HG02571 (cell line): Measurements from ENCODE around the gene CHRNA1.
"Not testable (repeated sequence)": the region's sequence is repeated elsewhere in the genome, so short reads cannot be mapped to it uniquely, and the experiment has no call there.

Experiments used
- ATAC-seq: cut with Tn5 transposase; IDR thresholded peaks from one replicate; pipeline ENCODE4 v1.9.1; 2021; ENCODE audit warnings: mild to moderate bottlenecking, moderate library complexity; ENCODE audit not compliant: unreplicated experiment

The CHRNA1 gene

DNA sequence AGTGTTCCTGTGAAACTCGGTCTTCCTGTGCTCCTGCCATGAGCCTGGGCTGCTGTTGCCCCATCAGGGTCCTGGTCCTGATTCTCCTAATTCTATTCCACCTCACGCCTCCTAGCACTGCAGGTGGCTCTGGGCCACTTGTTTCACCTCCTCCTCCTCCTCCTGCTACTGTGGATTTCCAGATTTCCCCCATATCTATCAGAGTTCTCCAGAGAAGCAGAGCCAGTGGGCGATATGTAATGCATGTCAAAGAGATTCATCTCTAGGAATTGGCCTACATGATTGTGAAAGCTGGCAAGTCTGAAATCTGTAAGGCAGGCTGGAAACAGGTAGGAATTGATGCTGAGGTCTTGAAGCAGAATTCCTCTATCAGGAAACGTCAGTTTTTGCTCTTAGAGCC, 45.3 kb downstream of the CHRNA1 start:
- no peak for ATAC-seq

DNA sequence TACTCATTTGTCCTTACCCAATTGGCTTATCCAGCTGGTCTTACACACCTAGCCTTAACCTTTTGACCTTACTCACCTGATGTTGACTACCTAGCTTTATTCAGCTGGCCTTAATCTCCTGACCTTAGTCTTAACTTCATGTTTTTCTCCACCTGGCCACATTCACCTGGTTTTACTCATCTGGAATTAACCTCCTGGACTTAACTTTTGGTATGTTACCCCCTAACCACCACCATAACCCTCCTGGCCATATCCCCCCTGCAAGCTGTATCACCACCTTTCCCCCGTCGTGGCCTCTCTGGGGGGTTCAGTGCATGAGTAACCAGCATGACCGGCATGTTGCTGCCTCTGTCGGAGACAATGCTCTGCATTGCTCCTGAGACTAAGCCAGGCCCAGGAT, 45.7 kb downstream of the CHRNA1 start:
- ATAC-seq, result no peak

DNA sequence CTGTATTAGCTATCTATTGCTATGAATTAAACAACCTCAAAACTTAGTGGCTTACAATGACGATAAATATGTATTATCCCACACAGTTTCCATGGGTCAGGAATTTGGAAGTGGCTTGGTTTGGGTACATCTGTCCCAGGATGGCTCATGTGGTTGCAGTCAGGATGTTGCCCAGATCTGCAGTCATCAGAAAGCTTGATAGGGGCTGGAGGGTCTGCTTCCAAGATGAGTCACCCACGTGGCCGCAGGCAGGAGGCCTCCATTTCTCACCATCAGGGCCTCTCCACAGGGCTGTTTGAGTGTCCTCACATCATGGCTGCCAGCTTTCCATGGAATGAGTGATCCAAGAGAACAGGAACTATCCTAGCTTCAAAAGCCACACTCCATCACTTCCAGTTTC, 46.4 kb downstream of the CHRNA1 start:
- ATAC-seq, result no peak

DNA sequence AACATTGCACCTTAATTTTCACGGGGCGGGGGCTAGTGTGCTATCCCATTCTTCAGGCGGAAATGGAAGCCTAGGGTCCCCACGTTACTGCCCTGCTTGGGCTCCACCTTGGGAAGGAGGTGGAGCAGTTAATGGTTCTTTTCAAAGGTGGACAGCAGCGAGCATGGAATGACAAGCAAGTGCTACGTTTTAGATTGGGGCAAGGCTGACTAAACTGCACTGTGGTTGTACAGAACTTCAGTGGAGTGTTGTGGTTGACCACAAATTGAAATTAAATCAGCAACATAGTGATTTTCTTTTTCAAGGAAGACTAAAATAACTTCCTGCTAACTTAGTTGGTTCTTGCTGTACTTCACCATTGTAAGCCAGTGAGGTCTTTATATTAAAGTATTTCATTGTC, 47.0 kb downstream of the CHRNA1 start:
- no peak for ATAC-seq

DNA sequence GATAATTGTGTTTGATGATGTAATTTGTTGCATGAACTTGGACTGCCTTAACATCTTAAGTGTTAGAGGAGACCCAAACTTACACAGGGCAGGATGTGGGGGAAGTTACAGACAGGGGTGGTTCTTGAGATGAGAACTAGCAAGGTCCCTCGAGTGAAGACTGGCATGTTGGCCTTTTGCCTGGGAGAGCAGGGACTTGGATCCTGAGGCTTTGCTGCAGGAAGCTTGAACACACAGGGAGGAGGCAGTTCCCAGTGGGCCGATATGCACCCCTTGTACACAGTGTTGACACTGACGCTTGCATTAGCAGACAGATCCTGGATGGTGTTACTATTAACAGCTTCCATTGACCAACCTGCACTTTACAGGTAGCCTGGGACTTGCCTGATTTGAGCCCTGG, 47.5 kb downstream of the CHRNA1 start:
- no peak for ATAC-seq

DNA sequence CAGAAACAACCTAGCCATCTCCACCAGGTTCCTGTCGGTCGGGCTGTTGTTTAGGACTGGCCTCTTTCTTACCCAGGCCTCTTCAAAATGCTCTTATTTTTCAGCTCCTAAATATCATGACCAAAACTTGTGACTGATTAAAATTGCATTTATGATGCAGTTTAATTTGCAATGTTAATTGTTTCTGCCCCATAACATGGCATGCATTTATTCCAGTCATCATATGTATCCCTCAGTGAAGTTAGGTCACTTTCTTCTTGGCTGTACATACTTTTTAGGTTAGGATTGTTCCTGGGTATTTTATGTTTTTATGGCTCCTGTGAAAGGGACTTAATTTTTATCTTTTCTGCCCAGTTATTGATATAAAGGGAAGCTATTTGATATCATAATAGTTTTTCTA, 50.6 kb downstream of the CHRNA1 start:
- ATAC-seq, result no peak

DNA sequence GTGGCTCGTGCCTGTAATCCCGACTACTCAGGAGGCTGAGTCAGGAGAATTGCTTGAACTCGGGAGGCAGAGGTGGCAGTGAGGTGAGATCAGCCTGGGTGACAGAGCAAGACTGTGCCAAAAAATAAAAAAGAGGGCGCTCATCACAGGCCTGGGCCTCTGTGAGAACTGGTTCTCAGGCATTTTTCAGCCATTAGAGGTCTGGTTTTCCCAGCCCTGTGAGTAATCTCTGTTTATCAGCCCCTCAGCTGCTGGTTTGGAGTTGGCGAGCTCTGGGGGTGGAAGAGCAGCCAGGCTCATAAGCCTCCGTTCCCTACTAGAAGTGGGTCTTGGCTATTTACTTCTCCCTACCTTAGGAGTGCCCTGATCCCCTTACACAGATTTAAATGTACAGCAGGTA, 53.1 kb downstream of the CHRNA1 start:
- no peak for ATAC-seq

DNA sequence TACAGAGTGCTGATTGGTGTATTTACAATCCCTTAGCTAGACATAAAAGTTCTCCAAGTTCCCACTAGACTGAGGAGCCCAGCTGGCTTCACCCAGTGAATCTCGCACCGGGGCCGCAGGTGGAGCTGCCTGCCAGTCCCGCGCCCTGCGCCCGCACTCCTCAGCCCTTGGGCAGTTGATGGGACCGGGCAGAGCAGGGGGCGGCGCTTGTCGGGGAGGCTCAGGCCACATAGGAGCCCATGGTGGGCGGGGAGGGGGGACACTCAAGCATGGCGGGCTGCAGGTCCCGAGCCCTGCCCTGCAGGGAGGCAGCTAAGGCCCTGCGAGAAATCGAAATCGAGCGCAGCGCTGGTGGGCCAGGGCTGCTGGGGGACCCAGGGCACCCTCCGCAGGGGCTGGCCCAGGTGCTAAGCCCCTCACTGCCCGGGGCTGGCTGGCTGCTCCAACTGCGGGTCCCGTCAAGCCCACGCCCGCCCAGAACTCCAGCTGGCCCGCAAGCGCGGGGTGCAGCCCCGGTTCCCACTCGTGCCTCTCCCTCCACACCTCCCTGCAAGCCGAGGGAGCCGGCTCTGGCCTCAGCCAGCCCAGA, 54.8 kb downstream of the CHRNA1 start:
- not testable (repeated sequence) for ATAC-seq

DNA sequence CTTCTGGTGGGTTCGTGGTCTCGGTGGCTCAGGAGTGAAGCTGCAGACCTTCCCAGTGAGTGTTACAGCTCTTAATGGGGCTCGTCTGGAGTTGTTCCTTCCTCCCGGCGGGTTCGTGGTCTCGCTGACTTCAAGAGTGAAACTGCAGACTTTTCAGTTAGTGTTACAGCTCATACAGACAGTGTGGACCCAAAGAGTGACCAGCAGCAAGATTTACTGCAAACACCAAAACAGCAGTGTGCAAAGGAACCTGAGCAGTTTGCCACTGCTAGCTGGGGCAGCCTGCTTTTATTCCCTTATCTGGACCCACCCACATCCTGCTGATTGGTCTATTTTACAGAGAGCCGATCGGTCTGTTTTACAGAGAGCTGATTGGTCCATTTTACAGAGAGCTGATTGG, 55.6 kb downstream of the CHRNA1 start:
- ATAC-seq, result no peak

DNA sequence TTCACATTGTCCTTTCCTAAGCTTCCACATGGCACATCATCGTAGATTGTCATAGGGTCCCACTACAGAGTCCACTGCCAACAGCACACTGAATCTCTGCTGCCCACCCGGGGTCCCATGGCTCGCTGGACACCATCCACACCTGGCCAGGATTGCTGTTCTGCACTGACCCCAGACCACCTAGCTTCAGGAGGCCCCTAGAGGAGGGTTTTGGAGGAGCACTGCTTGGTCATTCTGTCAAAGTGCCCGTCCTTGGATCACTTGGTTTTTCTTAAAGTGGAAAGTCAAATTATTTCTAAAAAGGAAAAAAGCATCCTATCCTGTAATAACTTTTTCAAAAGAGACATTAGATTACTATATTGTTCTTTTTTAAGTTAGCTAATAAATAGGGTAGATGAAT, 59.0 kb downstream of the CHRNA1 start:
- no peak for ATAC-seq

DNA sequence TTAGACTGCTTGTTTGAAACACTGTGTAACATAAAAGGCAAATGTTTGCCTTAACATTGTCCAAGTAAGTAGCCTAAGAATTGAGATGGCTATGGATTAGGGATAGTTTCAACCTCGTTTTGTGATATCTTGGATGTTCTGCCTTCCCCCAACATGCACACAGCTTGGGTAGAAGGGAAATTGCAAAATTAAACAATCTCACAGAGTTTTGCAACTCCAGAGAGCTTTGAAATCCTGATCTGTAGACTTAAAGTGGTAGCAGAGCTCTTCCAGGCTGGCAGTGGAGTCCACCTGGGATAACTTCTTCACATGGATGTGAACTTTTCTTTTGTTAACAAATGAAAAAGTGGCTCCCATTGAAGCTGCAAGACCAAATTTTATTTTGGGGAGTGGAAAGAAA, 59.6 kb downstream of the CHRNA1 start:
- no peak for ATAC-seq

DNA sequence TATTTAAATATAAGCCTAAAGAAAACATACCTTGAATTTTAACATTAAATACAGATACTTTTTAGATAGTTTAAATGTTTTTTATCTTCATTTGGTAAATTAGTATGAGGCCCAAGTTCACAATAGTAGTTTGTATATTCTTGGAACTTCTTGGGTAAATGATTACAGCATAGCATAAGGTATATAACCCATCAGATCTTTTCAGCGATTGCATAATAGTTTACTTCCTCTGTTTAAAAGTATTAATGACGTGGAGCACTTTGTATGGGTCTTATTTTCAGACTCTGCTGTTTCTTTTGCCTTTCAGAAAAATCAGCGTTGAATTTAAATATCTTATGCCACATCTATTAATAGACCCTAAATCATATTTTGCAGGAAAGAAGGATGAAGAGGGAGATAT, 60.2 kb downstream of the CHRNA1 start:
- ATAC-seq, result no peak

DNA sequence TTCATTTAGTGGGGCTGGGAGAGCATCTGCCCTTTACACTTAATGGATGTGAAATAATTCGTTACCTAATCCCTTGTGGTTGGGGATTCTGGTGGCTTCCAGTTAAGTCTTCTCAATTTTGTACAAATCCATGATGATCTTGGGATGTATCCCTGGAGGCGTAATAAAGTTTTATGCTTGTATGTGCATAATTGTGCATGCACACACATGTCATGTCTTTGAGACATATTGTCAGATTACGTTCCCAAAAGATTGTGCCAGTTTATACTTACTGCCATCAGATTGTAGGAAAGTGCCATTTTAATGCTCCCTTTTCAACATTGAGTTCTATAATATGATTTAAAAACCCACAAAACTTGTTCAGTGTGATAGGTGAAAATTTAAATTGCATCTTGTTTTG, 60.8 kb downstream of the CHRNA1 start:
- no peak for ATAC-seq

DNA sequence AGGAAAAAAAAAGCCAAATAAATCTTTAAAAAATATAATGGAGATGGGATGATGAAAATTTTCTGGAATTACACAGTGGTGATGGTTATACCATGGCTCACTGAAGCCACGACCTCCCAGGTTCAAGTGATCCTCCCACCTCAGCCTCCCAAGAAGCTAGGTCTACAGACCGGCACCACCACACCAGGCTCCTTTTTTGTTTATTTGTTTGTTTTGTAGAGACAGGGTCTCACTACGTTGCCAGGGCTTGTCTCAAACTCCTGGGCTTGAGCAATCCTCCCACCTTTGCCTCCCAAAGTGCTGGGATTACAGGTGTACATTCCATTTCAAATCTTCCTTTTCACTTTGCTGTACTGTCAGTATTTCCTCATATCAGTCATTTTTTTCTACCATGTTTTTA, 61.7 kb downstream of the CHRNA1 start:
- no peak for ATAC-seq

DNA sequence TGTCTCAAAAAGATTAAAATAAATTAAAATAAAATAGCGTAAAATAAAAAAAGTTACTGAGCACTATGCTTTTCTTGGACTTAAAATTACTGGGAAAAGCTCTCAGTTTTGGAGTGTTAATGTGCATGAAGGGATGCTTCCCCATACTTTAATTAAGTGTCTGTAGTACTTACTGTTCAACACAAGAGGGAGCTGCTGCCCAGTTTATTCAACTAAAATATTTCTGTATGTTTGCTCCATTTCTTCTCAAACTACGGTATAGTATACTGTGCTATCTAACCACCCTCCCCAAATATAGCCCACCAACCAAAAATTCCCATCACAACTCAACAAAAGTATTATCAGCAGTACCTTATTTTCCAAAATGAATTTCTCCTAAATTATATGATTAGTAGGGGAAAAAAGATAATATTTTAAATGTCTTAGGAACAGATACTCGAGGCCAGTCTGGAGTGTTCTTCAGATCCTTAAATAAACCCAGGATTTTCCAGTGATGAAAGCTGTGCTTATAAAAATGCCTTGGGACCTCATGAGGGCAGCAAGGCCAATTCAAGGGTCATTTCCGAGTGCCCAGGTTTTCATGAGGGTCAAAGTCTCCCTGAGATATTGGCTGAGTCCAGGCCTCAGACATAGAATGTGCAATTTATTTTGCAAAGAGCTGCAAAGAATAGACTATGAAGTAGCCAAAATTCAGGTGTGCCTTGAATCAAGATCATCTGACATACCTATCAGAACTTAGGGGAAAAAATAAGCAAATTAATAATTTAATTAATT, 64.1 kb downstream of the CHRNA1 start:
- ATAC-seq, result no peak
